HepG2 (cell line): ENCODE data around the gene PCNX1. TPM values are rescaled to one million over a fixed set of nuclear protein-coding genes. Genes with fewer than 3 reads are reported as not detected.

Experiments
- BCL6 ChIP-seq: IDR thresholded peaks from 2 replicates; pipeline ENCODE4 v1.6.1; 2016; ENCODE audit warnings: missing genetic modification reagents, missing compliant biosample characterization
- CTCF ChIP-seq: sonication (generic); formaldehyde crosslinking; IDR thresholded peaks from 2 replicates; pipeline ENCODE4 v1.5.0; 2020; ENCODE audit warnings: mild to moderate bottlenecking, missing genetic modification reagents, moderate library complexity
- ETV6 ChIP-seq: sonication (generic); formaldehyde crosslinking; conservative IDR thresholded peaks from 2 replicates; pipeline ENCODE4 v1.4.0; 2020; ENCODE audit warnings: missing genetic modification reagents
- GATA4 ChIP-seq: sonication (generic); IDR thresholded peaks from 2 replicates; pipeline ENCODE4 v1.6.1; 2016; ENCODE audit warnings: antibody characterized with exemption, low read depth, borderline replicate concordance
- GFI1 ChIP-seq: sonication (generic); formaldehyde crosslinking; IDR thresholded peaks from 2 replicates; pipeline ENCODE4 v1.5.0; 2020; ENCODE audit warnings: missing genetic modification reagents, mild to moderate bottlenecking, borderline replicate concordance
- HNRNPH1 ChIP-seq: fragments of 200-400 bp; formaldehyde crosslinking; optimal IDR thresholded peaks from 2 replicates; pipeline ENCODE3; 2017; ENCODE audit warnings: mild to moderate bottlenecking, low read depth, low read length
- ISL2 ChIP-seq: sonication (generic); formaldehyde crosslinking; IDR thresholded peaks from 2 replicates; pipeline ENCODE4 v1.5.0; 2020; ENCODE audit warnings: missing genetic modification reagents
- KLF12 ChIP-seq: sonication (generic); formaldehyde crosslinking; IDR thresholded peaks from 2 replicates; pipeline ENCODE4 v1.4.0; 2020; ENCODE audit warnings: missing genetic modification reagents, borderline replicate concordance
- KLF13 ChIP-seq: sonication (generic); formaldehyde crosslinking; IDR thresholded peaks from 2 replicates; pipeline ENCODE4 v1.4.0; 2020; ENCODE audit warnings: mild to moderate bottlenecking, missing genetic modification reagents
- MIER3 ChIP-seq: IDR thresholded peaks from 2 replicates; pipeline ENCODE4 v1.6.1; 2016; ENCODE audit warnings: missing compliant biosample characterization, borderline replicate concordance
- MTF1 ChIP-seq: sonication (generic); formaldehyde crosslinking; IDR thresholded peaks from 2 replicates; pipeline ENCODE4 v1.5.0; 2020; ENCODE audit warnings: missing genetic modification reagents
- ONECUT2 ChIP-seq: sonication (generic); formaldehyde crosslinking; IDR thresholded peaks from 2 replicates; pipeline ENCODE4 v1.4.0; 2020; ENCODE audit warnings: missing genetic modification reagents
- PHF8 ChIP-seq: sonication (generic); formaldehyde crosslinking; IDR thresholded peaks from 2 replicates; pipeline ENCODE4 v1.5.0; 2020; ENCODE audit warnings: missing genetic modification reagents
- PRDM4 ChIP-seq: sonication (generic); formaldehyde crosslinking; IDR thresholded peaks from 2 replicates; pipeline ENCODE4 v1.9.0; 2021; ENCODE audit warnings: missing genetic modification reagents, borderline replicate concordance
- SCMH1 ChIP-seq: sonication (generic); formaldehyde crosslinking; IDR thresholded peaks from 2 replicates; pipeline ENCODE4 v1.9.0; 2021; ENCODE audit warnings: missing genetic modification reagents, mild to moderate bottlenecking, borderline replicate concordance
- TARDBP ChIP-seq: sonication (generic); formaldehyde crosslinking; IDR thresholded peaks from 2 replicates; pipeline ENCODE4 v1.8.0; 2022; ENCODE audit warnings: mild to moderate bottlenecking, missing genetic modification reagents
- TOPORS ChIP-seq: sonication (generic); formaldehyde crosslinking; IDR thresholded peaks from 2 replicates; pipeline ENCODE4 v1.8.0; 2023; ENCODE audit warnings: mild to moderate bottlenecking, missing genetic modification reagents
- TSC22D2 ChIP-seq: sonication (generic); formaldehyde crosslinking; IDR thresholded peaks from 2 replicates; pipeline ENCODE4 v1.5.1; 2020; ENCODE audit warnings: missing genetic modification reagents, mild to moderate bottlenecking, borderline replicate concordance
- ZMAT3 ChIP-seq: sonication (generic); formaldehyde crosslinking; conservative IDR thresholded peaks from 2 replicates; pipeline ENCODE4 v1.7.0; 2021; ENCODE audit warnings: missing genetic modification reagents
- ZNF12 ChIP-seq: sonication (generic); formaldehyde crosslinking; IDR thresholded peaks from 2 replicates; pipeline ENCODE4 v1.5.0; 2020; ENCODE audit warnings: missing genetic modification reagents
- ZNF160 ChIP-seq: sonication (generic); formaldehyde crosslinking; IDR thresholded peaks from 2 replicates; pipeline ENCODE4 v1.8.0; 2022; ENCODE audit warnings: mild to moderate bottlenecking, inconsistent platforms, missing genetic modification reagents
- ZNF224 ChIP-seq: sonication (generic); formaldehyde crosslinking; IDR thresholded peaks from 2 replicates; pipeline ENCODE4 v1.5.0; 2020; ENCODE audit warnings: mild to moderate bottlenecking, missing genetic modification reagents
- ZNF234 ChIP-seq: sonication (generic); formaldehyde crosslinking; conservative IDR thresholded peaks from 2 replicates; pipeline ENCODE4 v1.5.1; 2020; ENCODE audit warnings: mild to moderate bottlenecking, missing genetic modification reagents
- ZNF781 ChIP-seq: sonication (generic); formaldehyde crosslinking; IDR thresholded peaks from 2 replicates; pipeline ENCODE4 v1.5.1; 2020; ENCODE audit warnings: borderline replicate concordance, mild to moderate bottlenecking, missing genetic modification reagents; ENCODE audit errors: not compliant biosample characterization
- ZSCAN12 ChIP-seq: sonication (generic); formaldehyde crosslinking; IDR thresholded peaks from 2 replicates; pipeline ENCODE4 v1.9.0; 2021; ENCODE audit warnings: mild to moderate bottlenecking, missing genetic modification reagents
- polyA plus RNA-seq, 8 experiments: library from polyadenylated mRNA; depleted of rRNA in 3 of 8; stranded (reverse) in 7 of 8; unstranded in 1 of 8; fragments of >200 nt; fragmentation: Illumina TruSeq in 4 of 8; extraction: Trizol in 4 of 8; gene quantifications; 2 replicates each; pipeline versions ENCODE4 v1.2.1 to v1.2.3, GENCODE V29; 2011 to 2016; ENCODE audit warnings: low read depth in 4 of 8, missing spikeins in 1 of 8, mixed read lengths in 1 of 8; ENCODE audit not compliant: insufficient read depth in 1 of 8
- total RNA-seq, 5 experiments: library from RNA; depleted of rRNA; stranded (reverse); fragments of >200 nt; fragmentation: Illumina TruSeq; extraction: Trizol; gene quantifications; 2 replicates each; pipeline ENCODE4 v1.2.3, GENCODE V29; 2016; ENCODE audit warnings: low read depth in 1 of 5

Gene PCNX1
- total and polyA plus RNA-seq, 2 of the 13 experiments (the other 11 are each of a cell fraction or from before 2014, with no cell fraction given), result 24.9 to 30.3 TPM

DNA sequence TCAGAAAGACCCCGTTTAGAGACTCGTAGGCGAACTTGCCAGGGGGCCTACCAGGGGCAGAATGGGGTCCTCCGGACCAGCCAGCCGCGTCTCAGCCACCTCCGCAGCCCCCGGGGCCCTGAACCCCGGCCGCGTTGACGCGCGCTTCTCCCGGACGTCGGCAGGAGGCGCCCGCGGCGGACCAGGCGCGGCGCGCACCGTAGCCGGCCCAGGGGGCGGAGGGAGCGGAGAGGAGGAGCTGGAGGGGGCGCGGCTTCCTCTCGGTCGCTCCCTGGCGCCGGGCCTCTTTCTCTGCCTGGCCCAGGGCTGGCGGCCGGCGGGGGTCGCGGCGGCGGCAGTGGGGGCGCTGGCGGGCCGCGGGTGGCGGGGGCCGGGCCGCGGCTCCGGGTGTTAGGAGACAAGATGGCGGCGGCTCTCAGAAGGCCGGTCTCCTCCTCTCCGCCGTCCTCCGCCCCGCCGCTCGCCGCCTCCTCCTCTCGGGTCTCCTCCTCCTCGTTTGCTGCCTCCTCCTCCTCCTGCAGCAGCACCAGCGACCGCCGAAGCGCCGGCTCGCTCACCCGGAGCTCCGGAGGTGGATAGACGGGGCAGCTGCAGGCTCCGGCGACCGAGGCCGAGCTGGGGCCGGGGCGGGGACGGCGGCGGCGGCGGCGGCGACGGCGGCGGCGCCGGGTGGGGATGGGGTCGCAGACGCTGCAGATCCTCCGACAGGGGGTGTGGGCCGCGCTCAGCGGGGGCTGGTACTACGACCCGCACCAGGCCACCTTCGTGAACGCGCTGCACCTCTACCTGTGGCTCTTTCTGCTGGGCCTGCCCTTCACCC is at the start of gene PCNX1 (continued):
- TF ChIP-seq TSC22D2 (CRISPR knock-in tag) (no peak), ZNF160 (CRISPR knock-in tag) (no peak), TOPORS (CRISPR knock-in tag) (0 out of 2 replicates have a peak, but pooled peaks have one; percentile 54), HNRNPH1 (no peak), ZNF224 (0 out of 2 replicates have a peak, but pooled peaks have one; percentile 47), GATA4 (no peak), SCMH1 (CRISPR knock-in tag) (no peak), ETV6 (CRISPR knock-in tag) (0 out of 2 replicates have a peak, but pooled peaks have one; percentile 43), CTCF (CRISPR knock-in tag) (peak; percentile 83), MIER3 (peak; percentile 19; the same call in 1 of the 2 replicates), BCL6 (CRISPR knock-in tag) (no peak), GFI1 (CRISPR knock-in tag) (no peak), ONECUT2 (no peak), KLF12 (CRISPR knock-in tag) (no peak), ZNF12 (CRISPR knock-in tag) (no peak), ZSCAN12 (CRISPR knock-in tag) (no peak), MTF1 (no peak), PRDM4 (CRISPR knock-in tag) (no peak), KLF13 (CRISPR knock-in tag) (no peak), ZNF781 (CRISPR knock-in tag) (no peak), ZMAT3 (CRISPR knock-in tag) (no peak), TARDBP (CRISPR knock-in tag) (0 out of 2 replicates have a peak, but pooled peaks have one; percentile 43), ZNF234 (CRISPR knock-in tag) (no peak; the same call in 1 of the 2 replicates), ISL2 (CRISPR knock-in tag) (peak; percentile 40; the same call in 1 of the 2 replicates), PHF8 (CRISPR knock-in tag) (peak; percentile 74)
